CD4-positive, alpha-beta memory T cell (primary cell): Measurements from ENCODE around the gene ANKRD2. TPM values are rescaled to one million over a fixed set of nuclear protein-coding genes. Genes with fewer than 3 reads are reported as not detected.
"Not testable (repeated sequence)": the region's sequence is repeated elsewhere in the genome, so short reads cannot be mapped to it uniquely, and the experiment has no call there.

Experiments
- CTCF ChIA-PET: fragments of 350-600 bp; sonication (Branson Sonifier 250); formaldehyde crosslinking; loops from one replicate; lab custom pipeline; 2021; ENCODE audit warnings: inconsistent platforms; ENCODE audit not compliant: partially characterized antibody; lab: Charles Lee
- POLR2A ChIA-PET: fragments of 350-600 bp; sonication (Branson Sonifier 250); formaldehyde crosslinking; loops from one replicate; lab custom pipeline; 2021; ENCODE audit not compliant: partially characterized antibody; lab: Charles Lee
- DNase-seq, 5 donors: peaks; one replicate each; pipeline versions ENCODE4 v3.0.0 to v3.0.0-alpha.2; 2020 to 2022; ENCODE audit warnings: mixed read lengths in 1 of 5
- H3K27ac ChIP-seq: one replicate; pipeline ENCODE4 v1.7.0; 2013; ENCODE audit warnings: low read depth, low read length
- H3K27me3 ChIP-seq: 2 replicates; pipeline ENCODE4 v1.7.0; 2013; ENCODE audit warnings: mild to moderate bottlenecking, low read length, moderate library complexity; ENCODE audit not compliant: insufficient read depth
- H3K36me3 ChIP-seq: 2 replicates; pipeline ENCODE4 v1.7.0; 2013; ENCODE audit warnings: mild to moderate bottlenecking, low read length, moderate library complexity; ENCODE audit not compliant: insufficient read depth
- H3K4me1 ChIP-seq: 2 replicates; pipeline ENCODE4 v1.7.0; 2013; ENCODE audit warnings: mild to moderate bottlenecking, low read length, moderate library complexity; ENCODE audit not compliant: insufficient read depth
- H3K4me3 ChIP-seq, 2 donors: one replicate each; pipeline ENCODE4 v1.7.0; 2013; ENCODE audit warnings: low read length in 2 of 2, mild to moderate bottlenecking in 1 of 2
- H3K9me3 ChIP-seq, 2 donors: one replicate each; pipeline ENCODE4 v1.7.0; 2013; ENCODE audit warnings: low read length in 2 of 2, control low read depth in 1 of 2; ENCODE audit not compliant: control insufficient read depth in 1 of 2
- H3K27ac Mint-ChIP-seq, 7 donors: one replicate each; pipeline ENCODE4 v1.8.0; 2020 to 2021; ENCODE audit warnings: mixed read lengths in 7 of 7, mild to moderate bottlenecking in 6 of 7, inconsistent platforms in 3 of 7, moderate library complexity in 3 of 7
- H3K27me3 Mint-ChIP-seq, 2 donors: one replicate each; pipeline ENCODE4 v1.8.0; 2020 to 2021; ENCODE audit warnings: mixed read lengths in 2 of 2
- H3K36me3 Mint-ChIP-seq, 2 donors: one replicate each; pipeline ENCODE4 v1.8.0; 2020 to 2021; ENCODE audit warnings: mixed read lengths in 2 of 2, inconsistent platforms in 1 of 2, mild to moderate bottlenecking in 1 of 2
- H3K4me1 Mint-ChIP-seq, 4 donors: one replicate each; pipeline ENCODE4 v1.8.0; 2020 to 2021; ENCODE audit warnings: mixed read lengths in 4 of 4, mild to moderate bottlenecking in 1 of 4
- H3K4me3 Mint-ChIP-seq, 8 donors: one replicate each; pipeline ENCODE4 v1.8.0; 2020 to 2021; ENCODE audit warnings: mixed read lengths in 8 of 8, mild to moderate bottlenecking in 7 of 8, moderate library complexity in 6 of 8, inconsistent platforms in 3 of 8
- H3K9me3 Mint-ChIP-seq, 8 donors: one replicate each; pipeline ENCODE4 v1.8.0; 2020 to 2021; ENCODE audit warnings: mixed read lengths in 8 of 8, mild to moderate bottlenecking in 5 of 8, inconsistent platforms in 3 of 8, moderate library complexity in 1 of 8
- intact Hi-C: fragments of 100-400 bp; cut with micrococcal nuclease; formaldehyde crosslinking; loops from one replicate; pipeline ENCODE4 v1.15.1; 2023
- polyA plus RNA-seq, 2 donors: library from polyadenylated mRNA; unstranded; fragments of 300-500 nt; fragmentation: Illumina TruSeq; gene quantifications; one replicate each; pipeline ENCODE4 v1.2.3, GENCODE V29; 2021
- total RNA-seq, 2 experiments: library from RNA; stranded (reverse); gene quantifications; one replicate each; pipeline ENCODE4 v1.2.3, GENCODE V29; 2021

Gene ANKRD2
- total and polyA plus RNA-seq, 4 experiments from 2014 or later = not detected

GRCh38 chr10:97554336-97554735 lies 18.2 kb upstream of the ANKRD2 start:
- H3K27ac ChIP-seq, H3K4me3 ChIP-seq, intact Hi-C loops, H3K4me3 Mint-ChIP-seq, H3K4me1 Mint-ChIP-seq, DNase-seq, H3K36me3 ChIP-seq, H3K27me3 Mint-ChIP-seq, H3K36me3 Mint-ChIP-seq, H3K27ac Mint-ChIP-seq, H3K27me3 ChIP-seq, H3K9me3 Mint-ChIP-seq, H3K9me3 ChIP-seq, H3K4me1 ChIP-seq: not testable (repeated sequence)
- POLR2A ChIA-PET = interaction anchor here (2.0 kb wide), 1 partner anchor 55 kb away, joined by 4 read pairs; the partner anchor contains the start of gene UBTD1
- CTCF ChIA-PET = interaction anchor here (0.6 to 8.2 kb wide), 16 partner anchors 8 to 277 kb away, joined by 3 to 98 read pairs (median 4); partner anchors contain the start of gene ANKRD2

GRCh38 chr10:97555541-97555940 lies 17.0 kb upstream of the ANKRD2 start:
- intact Hi-C loops, H3K36me3 ChIP-seq, H3K4me1 Mint-ChIP-seq, DNase-seq, H3K4me3 ChIP-seq, H3K27ac ChIP-seq, H3K27me3 Mint-ChIP-seq, H3K9me3 Mint-ChIP-seq, H3K4me3 Mint-ChIP-seq, H3K36me3 Mint-ChIP-seq, H3K27me3 ChIP-seq, POLR2A ChIA-PET, H3K9me3 ChIP-seq, H3K4me1 ChIP-seq: not testable (repeated sequence)
- H3K27ac Mint-ChIP-seq = peak overlapping the region in 1 of 7 donors; percentile 23
- CTCF ChIA-PET = interaction anchor here (1.0 to 8.2 kb wide), 8 partner anchors 10 to 146 kb away, joined by 3 to 98 read pairs (median 4); partner anchors contain the start of gene ANKRD2

DNA sequence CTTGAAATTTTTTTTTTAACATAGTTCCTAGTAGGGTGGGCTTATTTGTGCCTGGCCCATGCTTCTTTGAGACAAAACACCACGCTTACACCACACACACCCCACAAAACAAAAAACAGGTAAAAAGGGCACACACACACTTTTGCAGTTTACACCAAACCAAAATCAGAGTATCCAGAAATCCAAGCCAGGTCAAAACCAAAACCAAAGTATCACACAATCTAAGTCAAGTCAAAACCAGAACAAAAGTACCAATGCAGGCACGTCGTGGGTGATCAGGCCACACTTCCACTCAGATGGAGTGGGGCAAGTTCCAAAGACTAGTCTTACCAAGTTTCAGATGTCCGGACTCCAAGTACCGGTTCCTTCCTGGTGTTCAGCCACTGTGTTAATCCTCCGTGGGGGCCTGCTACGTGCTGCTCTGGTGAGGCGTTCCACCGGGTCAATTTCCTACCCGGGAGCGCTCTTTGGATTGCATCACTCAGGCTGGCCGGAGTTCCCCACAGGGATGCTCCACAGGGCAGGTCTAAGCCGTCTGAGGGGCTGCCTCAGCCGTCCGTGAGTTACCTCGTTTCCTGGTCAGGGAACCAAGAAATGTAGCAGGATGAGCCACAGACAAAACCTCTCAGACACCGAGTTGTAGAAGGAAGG lies 11.7 kb upstream of the ANKRD2 start:
- H3K36me3 ChIP-seq, CTCF ChIA-PET, H3K4me1 ChIP-seq, H3K4me1 Mint-ChIP-seq, H3K27me3 ChIP-seq, H3K9me3 ChIP-seq, H3K4me3 Mint-ChIP-seq, intact Hi-C loops, DNase-seq, H3K4me3 ChIP-seq, H3K9me3 Mint-ChIP-seq, POLR2A ChIA-PET, H3K27me3 Mint-ChIP-seq, H3K27ac Mint-ChIP-seq, H3K36me3 Mint-ChIP-seq, H3K27ac ChIP-seq: not testable (repeated sequence)

DNA sequence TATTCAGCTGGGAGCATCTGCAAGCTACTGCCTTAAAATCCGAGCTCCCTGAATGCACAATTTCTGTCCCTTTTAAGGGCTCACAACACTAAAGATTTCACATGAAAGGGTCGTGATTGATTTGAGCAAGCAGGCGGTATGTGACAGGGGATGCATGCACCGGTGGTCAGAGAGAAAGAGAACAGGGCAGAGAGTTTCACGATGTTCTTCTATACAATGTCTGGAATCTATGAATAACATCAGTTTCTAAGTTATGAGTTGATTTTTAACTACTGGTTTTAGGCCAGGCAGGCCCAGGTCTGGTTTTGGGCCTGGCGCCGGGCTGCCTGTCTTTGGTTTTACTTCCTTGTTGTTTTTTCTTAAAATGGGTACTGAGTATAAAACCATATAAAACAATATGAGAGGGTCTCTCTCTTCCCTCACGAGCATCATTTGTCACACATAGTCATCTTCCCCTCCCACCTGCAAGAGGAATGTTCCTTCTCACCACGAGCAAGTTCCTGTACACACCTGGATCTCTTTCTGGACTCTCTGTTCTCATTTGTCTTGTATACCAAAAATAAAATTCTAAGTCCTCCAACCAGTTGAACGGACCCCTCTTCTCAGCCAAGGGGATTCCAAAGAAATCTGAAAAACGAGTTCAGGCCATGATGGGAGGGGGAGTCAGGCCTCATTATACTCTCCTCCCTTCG lies 11.0 kb upstream of the ANKRD2 start:
- H3K27me3 ChIP-seq, H3K27me3 Mint-ChIP-seq, CTCF ChIA-PET, intact Hi-C loops, H3K9me3 ChIP-seq, DNase-seq, H3K9me3 Mint-ChIP-seq, POLR2A ChIA-PET, H3K36me3 Mint-ChIP-seq, H3K36me3 ChIP-seq, H3K4me3 Mint-ChIP-seq, H3K27ac ChIP-seq, H3K4me1 ChIP-seq, H3K4me3 ChIP-seq, H3K4me1 Mint-ChIP-seq: not testable (repeated sequence)
- H3K27ac Mint-ChIP-seq = peak overlapping the region in 1 of 7 donors; percentile 2

GRCh38 chr10:97562329-97562728 lies 10.2 kb upstream of the ANKRD2 start:
- H3K4me3 ChIP-seq, H3K27ac ChIP-seq, H3K36me3 Mint-ChIP-seq, DNase-seq, intact Hi-C loops, CTCF ChIA-PET, H3K4me1 Mint-ChIP-seq, H3K27me3 Mint-ChIP-seq, H3K27me3 ChIP-seq, H3K9me3 Mint-ChIP-seq, H3K36me3 ChIP-seq, POLR2A ChIA-PET, H3K4me1 ChIP-seq, H3K9me3 ChIP-seq, H3K4me3 Mint-ChIP-seq, H3K27ac Mint-ChIP-seq: not testable (repeated sequence)

DNA sequence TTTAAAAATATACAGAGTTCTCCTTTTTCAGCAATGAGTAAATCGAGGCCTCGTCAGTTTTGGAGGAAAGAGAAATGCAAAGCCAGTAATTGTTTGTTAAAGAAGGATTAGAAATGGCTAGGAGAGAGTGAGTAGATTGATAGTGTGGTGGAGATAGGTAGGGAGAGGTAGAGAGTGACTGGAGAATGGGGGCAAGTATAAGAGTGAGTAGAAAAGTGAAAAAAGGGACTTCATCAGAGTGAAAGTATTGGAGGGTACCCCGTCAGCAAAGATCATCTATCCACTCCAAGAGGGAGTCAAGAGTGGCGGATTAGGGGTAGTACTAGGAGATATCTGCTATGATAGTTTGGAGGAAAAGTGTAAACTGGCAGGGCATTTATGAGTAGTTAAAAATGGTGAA lies 9.2 kb upstream of the ANKRD2 start:
- no peaks in the 10 kb centered on the region for H3K36me3 Mint-ChIP-seq
- Histone ChIP-seq H3K36me3 (no peaks in the 10 kb centered on the region), H3K27ac (no peak overlapping the region), H3K4me1 (no peaks in the 10 kb centered on the region), H3K9me3 (no peaks in the 10 kb centered on the region), H3K4me3 (no peak overlapping the region), H3K27me3 (no peaks in the 10 kb centered on the region)
- no peaks in the 10 kb centered on the region for H3K9me3 Mint-ChIP-seq
- no peak overlapping the region for H3K4me3 Mint-ChIP-seq
- no peaks in the 10 kb centered on the region for H3K4me1 Mint-ChIP-seq
- POLR2A ChIA-PET = no interaction called here
- intact Hi-C loops = no loop called here
- H3K27ac Mint-ChIP-seq = peak overlapping the region in 1 of 7 donors; percentile 49
- CTCF ChIA-PET = no interaction called here
- H3K27me3 Mint-ChIP-seq = no peaks in the 10 kb centered on the region
- no peak for DNase-seq

DNA sequence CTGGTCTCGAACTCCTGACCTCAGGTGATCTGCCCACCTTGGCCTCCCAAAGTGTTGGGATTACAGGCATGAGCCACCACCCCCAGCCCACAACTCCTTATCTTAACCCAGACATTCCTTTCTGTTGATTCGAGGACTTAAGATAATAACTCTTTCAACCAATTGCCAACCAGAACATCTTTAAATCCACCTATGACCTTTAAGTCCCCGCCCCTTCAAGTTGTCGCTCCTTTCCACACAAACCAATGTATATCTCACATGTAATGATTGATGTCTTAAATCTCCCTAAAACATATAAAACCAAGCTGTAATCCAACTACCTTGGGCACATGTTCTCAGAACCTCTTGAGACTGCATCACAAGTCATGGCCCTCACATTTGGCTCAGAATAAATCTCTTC lies 7.8 kb upstream of the ANKRD2 start:
- DNase-seq = no peak
- no peaks in the 10 kb centered on the region for H3K9me3 ChIP-seq
- H3K36me3 ChIP-seq = no peaks in the 10 kb centered on the region
- no peak overlapping the region for H3K27ac ChIP-seq
- ChIA-PET POLR2A (no interaction called here), CTCF (no interaction called here)
- no peak overlapping the region for H3K4me3 ChIP-seq
- Mint-ChIP-seq H3K27me3 (no peaks in the 10 kb centered on the region), H3K4me1 (no peaks in the 10 kb centered on the region), H3K36me3 (no peaks in the 10 kb centered on the region), H3K27ac (peak overlapping the region in 1 of 7 donors; percentile 25), H3K9me3 (no peaks in the 10 kb centered on the region), H3K4me3 (no peak overlapping the region)
- no peaks in the 10 kb centered on the region for H3K4me1 ChIP-seq
- intact Hi-C loops = no loop called here
- no peaks in the 10 kb centered on the region for H3K27me3 ChIP-seq
